ENCODE measurements around the gene ABTB2. TPM values are rescaled to one million over a fixed set of nuclear protein-coding genes. Genes with fewer than 3 reads are reported as not detected.

Gene ABTB2
- polyA plus RNA-seq, 1 donor (not counting 4 experiments of a cell fraction or from before 2014, with no cell fraction given), result 1.0 TPM

- Histone ChIP-seq H4K20me1 (ENCODE audit: control insufficient read depth, extremely low read depth, insufficient read depth, low read length) (no peaks in the 10 kb centered on the region), H3K79me2 (ENCODE audit: control insufficient read depth, insufficient read depth, low read length) (no peaks in the 10 kb centered on the region), H3K9ac (ENCODE audit: control insufficient read depth, extremely low read depth, insufficient read depth, low read length) (no peak overlapping the region), H2AFZ (ENCODE audit: control insufficient read depth, low read length) (no peak overlapping the region), H3K4me2 (ENCODE audit: control insufficient read depth, extremely low read depth, insufficient read depth, low read depth, low read length) (no peak overlapping the region), H3K4me1 (ENCODE audit: control insufficient read depth, extremely low read depth, insufficient read depth, low read length) (no peaks in the 10 kb centered on the region), H3K36me3 (ENCODE audit: control insufficient read depth in 2 of 2, extremely low read depth in 1 of 2, insufficient read depth in 2 of 2, low read length in 2 of 2) (peaks cover 42 to 48% of the 10 kb centered on the region in 2 experiments), H3K27me3 (ENCODE audit: control insufficient read depth, extremely low read depth, insufficient read depth, low read length) (no peaks in the 10 kb centered on the region), H3K27ac (ENCODE audit: control insufficient read depth, insufficient read depth, low read length) (no peak overlapping the region), H3K9me3 (ENCODE audit: control insufficient read depth, low read depth, low read length) (no peaks in the 10 kb centered on the region), H3K4me3 (ENCODE audit: control insufficient read depth in 2 of 3, extremely low read depth in 1 of 3, insufficient read depth in 2 of 3, low read depth in 1 of 3, low read length in 3 of 3) (no peak overlapping the region), H3K9me1 (ENCODE audit: control insufficient read depth, extremely low read depth, insufficient read depth, low read length) (no peaks in the 10 kb centered on the region)
- dilution Hi-C loops (cut with MboI; ENCODE audit: extremely low pct_ligation_motif_present, low sequenced_read_pairs), result no loop called here
- no peak for DNase-seq (ENCODE audit: low read depth, low spot score)
- no peak for FAIRE-seq
- no peak for TF ChIP-seq EZH2 (IDR thresholded peaks at IDR 0.05; ENCODE audit: low read length)
Measured at GRCh38 chr11:34149274-34149673, 208.5 kb downstream of the ABTB2 start.

- Histone ChIP-seq H2AFZ (ENCODE audit: control insufficient read depth, low read length) (no peak overlapping the region), H3K4me1 (ENCODE audit: control insufficient read depth, extremely low read depth, insufficient read depth, low read length) (no peaks in the 10 kb centered on the region), H4K20me1 (ENCODE audit: control insufficient read depth, extremely low read depth, insufficient read depth, low read length) (no peaks in the 10 kb centered on the region), H3K9me3 (ENCODE audit: control insufficient read depth, low read depth, low read length) (no peaks in the 10 kb centered on the region), H3K9ac (ENCODE audit: control insufficient read depth, extremely low read depth, insufficient read depth, low read length) (no peak overlapping the region), H3K4me2 (ENCODE audit: control insufficient read depth, extremely low read depth, insufficient read depth, low read depth, low read length) (no peak overlapping the region), H3K27me3 (ENCODE audit: control insufficient read depth, extremely low read depth, insufficient read depth, low read length) (no peaks in the 10 kb centered on the region), H3K27ac (ENCODE audit: control insufficient read depth, insufficient read depth, low read length) (no peak overlapping the region), H3K4me3 (ENCODE audit: control insufficient read depth in 2 of 3, extremely low read depth in 1 of 3, insufficient read depth in 2 of 3, low read depth in 1 of 3, low read length in 3 of 3) (no peak overlapping the region), H3K36me3 (ENCODE audit: control insufficient read depth in 2 of 2, extremely low read depth in 1 of 2, insufficient read depth in 2 of 2, low read length in 2 of 2) (peaks cover 43 to 51% of the 10 kb centered on the region in 2 experiments), H3K79me2 (ENCODE audit: control insufficient read depth, insufficient read depth, low read length) (no peaks in the 10 kb centered on the region), H3K9me1 (ENCODE audit: control insufficient read depth, extremely low read depth, insufficient read depth, low read length) (no peaks in the 10 kb centered on the region)
- DNase-seq (ENCODE audit: low read depth, low spot score) (no peak), FAIRE-seq (no peak)
- dilution Hi-C loops (cut with MboI; ENCODE audit: extremely low pct_ligation_motif_present, low sequenced_read_pairs), result no loop called here
- TF ChIP-seq EZH2 (IDR thresholded peaks at IDR 0.05; ENCODE audit: low read length) (no peak), CTCF (optimal IDR thresholded peaks at IDR 0.05 in 1 of 3, IDR thresholded peaks at IDR 0.05 in 1 of 3, conservative IDR thresholded peaks at IDR 0.05 in 1 of 3; ENCODE audit: extremely low read depth in 1 of 3, insufficient read depth in 2 of 3, low read length in 3 of 3) (no peak)
Measured at GRCh38 chr11:34148504-34149165, 209.2 kb downstream of the ABTB2 start.

- no peaks in the 10 kb centered on the region for H3K79me2 ChIP-seq (ENCODE audit: control insufficient read depth, insufficient read depth, low read length)
- TF ChIP-seq CTCF (optimal IDR thresholded peaks at IDR 0.05 in 1 of 3, IDR thresholded peaks at IDR 0.05 in 1 of 3, conservative IDR thresholded peaks at IDR 0.05 in 1 of 3; ENCODE audit: extremely low read depth in 1 of 3, insufficient read depth in 2 of 3, low read length in 3 of 3) (no peak), EZH2 (IDR thresholded peaks at IDR 0.05; ENCODE audit: low read length) (no peak)
- no peak overlapping the region for H3K9ac ChIP-seq (ENCODE audit: control insufficient read depth, extremely low read depth, insufficient read depth, low read length)
- H3K9me1 ChIP-seq (ENCODE audit: control insufficient read depth, extremely low read depth, insufficient read depth, low read length), result no peaks in the 10 kb centered on the region
- no peak overlapping the region for H3K4me3 ChIP-seq (ENCODE audit: control insufficient read depth in 2 of 3, extremely low read depth in 1 of 3, insufficient read depth in 2 of 3, low read depth in 1 of 3, low read length in 3 of 3)
- dilution Hi-C loops (cut with MboI; ENCODE audit: extremely low pct_ligation_motif_present, low sequenced_read_pairs), result no loop called here
- H4K20me1 ChIP-seq (ENCODE audit: control insufficient read depth, extremely low read depth, insufficient read depth, low read length), result no peaks in the 10 kb centered on the region
- no peak overlapping the region for H2AFZ ChIP-seq (ENCODE audit: control insufficient read depth, low read length)
- H3K9me3 ChIP-seq (ENCODE audit: control insufficient read depth, low read depth, low read length), result no peaks in the 10 kb centered on the region
- DNase-seq (ENCODE audit: low read depth, low spot score) (no peak), FAIRE-seq (no peak)
- peaks cover 48 to 58% of the 10 kb centered on the region in 2 experiments for H3K36me3 ChIP-seq (ENCODE audit: control insufficient read depth in 2 of 2, extremely low read depth in 1 of 2, insufficient read depth in 2 of 2, low read length in 2 of 2)
- H3K4me1 ChIP-seq (ENCODE audit: control insufficient read depth, extremely low read depth, insufficient read depth, low read length), result no peaks in the 10 kb centered on the region
- no peak overlapping the region for H3K4me2 ChIP-seq (ENCODE audit: control insufficient read depth, extremely low read depth, insufficient read depth, low read depth, low read length)
- no peaks in the 10 kb centered on the region for H3K27me3 ChIP-seq (ENCODE audit: control insufficient read depth, extremely low read depth, insufficient read depth, low read length)
- H3K27ac ChIP-seq (ENCODE audit: control insufficient read depth, insufficient read depth, low read length), result no peak overlapping the region
Measured at GRCh38 chr11:34147581-34147980, 210.2 kb downstream of the ABTB2 start.

Data from keratinocyte (primary cell).